ENCODE data around the gene CROCC2. TPM values are rescaled to one million over a fixed set of nuclear protein-coding genes. Genes with fewer than 3 reads are reported as not detected.

Gene CROCC2
- total RNA-seq, 1 donor, result not detected

DNA sequence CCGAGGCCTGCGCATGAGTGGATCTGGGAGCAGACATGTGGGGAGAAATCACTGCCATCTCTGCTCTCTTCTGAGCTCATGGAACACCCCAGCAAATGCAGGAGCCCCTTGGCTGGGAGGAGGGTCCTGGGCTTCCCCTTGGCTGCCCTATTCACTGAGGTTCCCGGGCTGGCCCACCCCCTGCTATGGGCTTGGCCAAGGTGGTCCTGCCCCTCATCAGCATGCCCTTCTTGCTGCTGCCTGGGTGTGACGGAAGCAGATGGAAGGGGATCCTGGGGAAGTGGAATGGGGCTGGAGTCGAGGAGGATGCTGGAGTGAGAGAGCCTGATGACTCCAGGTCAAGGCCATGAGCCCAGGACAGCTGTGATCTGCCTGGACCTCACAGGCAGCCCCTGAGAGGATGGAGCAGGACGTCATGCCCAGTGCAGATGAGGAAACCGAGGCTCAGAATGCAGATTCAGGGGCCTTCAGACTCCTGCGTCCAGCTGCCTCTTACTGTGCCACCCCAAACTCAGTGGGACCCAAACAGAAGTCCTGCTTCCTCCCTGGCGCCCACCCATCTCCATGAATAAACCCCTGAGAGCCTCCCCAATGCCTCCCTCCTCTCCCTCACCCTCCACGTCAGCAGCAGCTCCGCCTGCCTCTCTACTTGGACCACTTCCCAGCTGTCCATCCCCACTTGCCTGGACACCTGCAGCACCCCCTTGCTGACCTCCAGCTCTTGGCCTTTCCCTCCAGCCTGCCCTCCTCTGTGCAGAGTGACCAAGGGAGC lies 96.3 kb downstream of the CROCC2 start:
- TF ChIP-seq, protein P1, sequence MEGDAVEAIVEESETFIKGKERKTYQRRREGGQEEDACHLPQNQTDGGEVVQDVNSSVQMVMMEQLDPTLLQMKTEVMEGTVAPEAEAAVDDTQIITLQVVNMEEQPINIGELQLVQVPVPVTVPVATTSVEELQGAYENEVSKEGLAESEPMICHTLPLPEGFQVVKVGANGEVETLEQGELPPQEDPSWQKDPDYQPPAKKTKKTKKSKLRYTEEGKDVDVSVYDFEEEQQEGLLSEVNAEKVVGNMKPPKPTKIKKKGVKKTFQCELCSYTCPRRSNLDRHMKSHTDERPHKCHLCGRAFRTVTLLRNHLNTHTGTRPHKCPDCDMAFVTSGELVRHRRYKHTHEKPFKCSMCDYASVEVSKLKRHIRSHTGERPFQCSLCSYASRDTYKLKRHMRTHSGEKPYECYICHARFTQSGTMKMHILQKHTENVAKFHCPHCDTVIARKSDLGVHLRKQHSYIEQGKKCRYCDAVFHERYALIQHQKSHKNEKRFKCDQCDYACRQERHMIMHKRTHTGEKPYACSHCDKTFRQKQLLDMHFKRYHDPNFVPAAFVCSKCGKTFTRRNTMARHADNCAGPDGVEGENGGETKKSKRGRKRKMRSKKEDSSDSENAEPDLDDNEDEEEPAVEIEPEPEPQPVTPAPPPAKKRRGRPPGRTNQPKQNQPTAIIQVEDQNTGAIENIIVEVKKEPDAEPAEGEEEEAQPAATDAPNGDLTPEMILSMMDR (IDR thresholded peaks at IDR 0.05; ENCODE audit: insufficient read depth, low read depth, low read length), result no peak
- no peak for DNase-seq (ENCODE audit: low read depth)
- H3K4me3 ChIP-seq (ENCODE audit: low read depth, low read length), result no peak overlapping the region

DNA sequence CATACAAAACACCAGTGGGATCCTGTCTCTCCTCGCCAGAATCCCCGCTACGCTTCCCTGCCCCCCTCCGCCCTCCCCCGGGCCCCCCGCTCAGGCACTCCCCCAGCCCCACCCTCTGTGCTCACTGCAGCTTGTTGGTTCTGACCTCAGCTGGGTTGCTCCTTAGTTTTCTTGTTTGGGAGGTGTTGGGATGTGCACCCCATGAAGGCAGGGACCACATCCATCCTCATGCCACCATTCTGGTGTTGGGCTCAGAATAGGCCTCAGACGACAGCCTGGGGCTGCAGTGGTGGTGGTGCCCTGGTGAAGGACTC lies 96.9 kb downstream of the CROCC2 start:
- no peak overlapping the region for H3K4me3 ChIP-seq (ENCODE audit: low read depth, low read length)
- TF ChIP-seq, protein P1 (IDR thresholded peaks at IDR 0.05; ENCODE audit: insufficient read depth, low read depth, low read length), result no peak
- no peak for DNase-seq (ENCODE audit: low read depth)

DNA sequence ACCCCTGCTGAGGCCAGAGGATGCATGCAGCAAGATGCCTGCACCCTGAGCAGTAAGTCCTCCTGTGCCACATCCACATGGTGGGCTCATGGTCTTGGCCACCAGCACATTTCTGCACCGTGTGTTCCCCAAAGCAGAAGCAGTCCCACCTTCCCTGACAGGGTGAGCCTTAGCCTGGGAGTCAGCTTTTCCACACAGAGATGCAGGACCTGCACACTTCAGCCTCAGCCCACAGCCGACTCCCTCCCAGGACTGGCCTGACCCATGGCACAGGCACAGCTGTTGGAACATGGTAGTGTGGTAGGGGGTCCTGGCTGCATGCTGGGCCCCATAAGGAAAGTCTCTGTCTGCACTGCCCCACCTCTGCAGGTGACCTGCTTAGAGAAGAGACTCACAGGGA lies 97.2 kb downstream of the CROCC2 start:
- H3K4me3 ChIP-seq (ENCODE audit: low read depth, low read length), result no peak overlapping the region
- TF ChIP-seq, protein P1 (IDR thresholded peaks at IDR 0.05; ENCODE audit: insufficient read depth, low read depth, low read length), result no peak
- DNase-seq (ENCODE audit: low read depth), result no peak

DNA sequence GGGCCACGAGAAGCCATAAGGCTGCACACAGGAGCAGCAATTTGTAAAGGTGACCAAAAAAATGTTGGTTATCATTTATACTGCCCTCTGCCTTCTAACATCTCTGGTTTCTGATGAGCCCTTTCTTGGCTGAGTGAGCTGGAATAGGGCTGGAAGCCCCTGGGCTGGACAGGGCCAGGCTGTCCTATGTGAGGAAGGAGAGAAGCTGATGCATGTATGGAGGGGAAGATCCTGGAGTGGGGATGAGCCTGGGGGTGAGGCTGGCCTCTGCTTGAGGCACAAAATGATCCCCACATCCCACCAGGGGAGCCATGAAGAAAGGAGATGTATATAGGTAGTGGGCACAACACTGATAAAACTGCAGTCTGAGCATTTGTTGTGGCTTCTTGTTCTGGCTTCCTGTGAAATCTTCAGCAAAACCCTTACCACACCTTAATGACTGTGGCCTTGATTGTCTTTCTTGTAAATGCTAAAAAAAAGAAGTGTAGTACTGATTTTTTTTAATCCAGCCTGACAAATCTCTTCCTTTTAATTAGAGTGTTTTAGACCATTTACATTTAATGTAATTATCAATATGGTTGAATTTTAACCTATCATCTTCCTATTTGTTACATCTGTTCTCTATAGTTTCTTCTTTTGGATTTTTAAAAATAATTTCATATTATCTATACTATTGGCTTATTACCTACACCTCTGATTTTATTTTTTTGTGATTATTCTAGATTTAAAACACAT lies 97.9 kb downstream of the CROCC2 start:
- no peak for DNase-seq (ENCODE audit: low read depth)
- TF ChIP-seq, protein P1 (IDR thresholded peaks at IDR 0.05; ENCODE audit: insufficient read depth, low read depth, low read length), result no peak
- H3K4me3 ChIP-seq (ENCODE audit: low read depth, low read length), result no peak overlapping the region

DNA sequence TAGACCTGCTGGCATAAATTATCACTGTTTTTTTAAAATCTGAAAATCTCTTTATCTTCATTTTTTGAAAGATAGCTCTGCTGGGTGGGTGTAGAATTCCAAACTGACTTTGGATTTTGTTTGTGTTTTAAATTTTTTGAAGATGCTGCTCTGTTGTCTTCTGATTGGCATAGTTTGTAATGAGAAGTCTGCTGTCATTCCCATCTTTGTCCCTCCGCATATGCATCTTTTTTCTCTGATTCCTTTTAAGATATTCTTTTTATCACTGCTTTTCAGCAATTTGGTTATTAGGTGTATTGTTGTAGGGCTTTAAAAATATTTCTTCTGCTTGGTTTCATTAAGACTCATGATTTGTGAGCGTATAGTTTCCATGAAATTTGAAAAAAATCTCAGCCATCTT lies 99.4 kb downstream of the CROCC2 start:
- TF ChIP-seq, protein P1 (IDR thresholded peaks at IDR 0.05; ENCODE audit: insufficient read depth, low read depth, low read length), result no peak
- DNase-seq (ENCODE audit: low read depth), result no peak
- no peak overlapping the region for H3K4me3 ChIP-seq (ENCODE audit: low read depth, low read length)

DNA sequence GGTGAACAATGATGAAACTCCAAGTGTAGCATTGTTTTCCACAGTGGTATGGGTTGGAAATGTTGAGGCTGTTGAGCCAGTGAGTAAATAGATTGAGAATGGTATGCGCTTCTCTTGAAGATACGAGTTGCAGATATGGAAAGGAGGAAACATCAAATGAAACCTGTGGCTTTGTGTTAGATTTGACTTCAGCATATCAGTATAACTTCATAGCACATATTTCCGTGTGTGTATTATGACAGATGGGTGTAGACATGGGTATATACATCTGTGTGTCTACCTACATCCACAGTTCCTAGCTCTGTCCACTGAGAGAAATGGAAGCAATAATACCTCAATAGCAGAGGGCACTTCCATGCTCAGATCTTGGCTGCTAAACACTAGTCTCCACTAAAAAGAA lies 100.3 kb downstream of the CROCC2 start:
- no peak for DNase-seq (ENCODE audit: low read depth)
- no peak overlapping the region for H3K4me3 ChIP-seq (ENCODE audit: low read depth, low read length)
- TF ChIP-seq, protein P1 (IDR thresholded peaks at IDR 0.05; ENCODE audit: insufficient read depth, low read depth, low read length), result no peak
